Activated naive CD4-positive, alpha-beta T cell treated with anti-CD3 and anti-CD28 coated beads for 36 hours (primary cell): ENCODE results near the gene HNF1B. TPM values are rescaled to one million over a fixed set of nuclear protein-coding genes. Genes with fewer than 3 reads are reported as not detected.

Experiments used
- CTCF ChIA-PET: fragments of 350-600 bp; sonication (Branson Sonifier 250); formaldehyde crosslinking; loops from one replicate; lab custom pipeline; 2021; ENCODE audit warnings: antibody characterized with exemption; lab: Charles Lee
- DNase-seq: peaks from one replicate; pipeline ENCODE4 v3.0.0-alpha.2; 2020
- H3K27ac Mint-ChIP-seq: one replicate; pipeline ENCODE4 v1.8.0; 2021; ENCODE audit warnings: mild to moderate bottlenecking, mixed read lengths
- H3K27me3 Mint-ChIP-seq: one replicate; pipeline ENCODE4 v1.8.0; 2021; ENCODE audit warnings: low read depth, mixed read lengths
- H3K36me3 Mint-ChIP-seq: one replicate; pipeline ENCODE4 v1.8.0; 2021; ENCODE audit warnings: low read depth, mixed read lengths
- H3K4me1 Mint-ChIP-seq: one replicate; pipeline ENCODE4 v1.8.0; 2021; ENCODE audit warnings: low read depth, mixed read lengths
- H3K4me3 Mint-ChIP-seq: one replicate; pipeline ENCODE4 v1.8.0; 2021; ENCODE audit warnings: mild to moderate bottlenecking, moderate library complexity, mixed read lengths
- H3K9me3 Mint-ChIP-seq: one replicate; pipeline ENCODE4 v1.8.0; 2021; ENCODE audit warnings: mixed read lengths
- intact Hi-C: fragments of 100-400 bp; cut with micrococcal nuclease; formaldehyde crosslinking; loops from one replicate; pipeline ENCODE4 v1.15.1; 2023
- total RNA-seq, 2 experiments: library from RNA; stranded (reverse); gene quantifications; one replicate each; pipeline ENCODE4 v1.2.3, GENCODE V29; 2021

HNF1B gene
- total RNA-seq, 2 experiments from 2014 or later: not detected

DNA sequence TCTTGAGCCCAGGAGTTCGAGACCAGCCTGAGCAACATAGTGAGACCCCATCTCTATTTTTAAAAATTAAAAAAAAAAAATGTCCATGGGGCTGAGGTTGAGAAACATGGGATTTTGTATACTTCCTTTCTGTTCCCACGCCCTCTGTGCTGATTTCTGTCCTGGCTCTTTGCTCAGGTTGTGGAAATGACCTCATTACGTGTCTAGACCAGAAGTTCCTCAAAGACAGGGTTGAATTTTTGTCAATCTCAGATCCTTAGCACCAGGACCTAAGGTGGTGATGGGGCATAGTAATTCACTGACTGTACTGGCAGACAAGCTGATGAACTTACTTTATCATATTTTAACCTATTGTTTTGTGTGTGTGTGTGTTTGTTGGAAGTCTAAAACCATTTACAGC lies 11.2 kb upstream of the HNF1B start:
- Mint-ChIP-seq H3K4me1 (peaks cover 2% of the 10 kb centered on the region), H3K9me3 (no peaks in the 10 kb centered on the region), H3K27ac (no peak overlapping the region), H3K27me3 (peaks cover 27% of the 10 kb centered on the region), H3K36me3 (no peaks in the 10 kb centered on the region), H3K4me3 (no peak overlapping the region)
- no peak for DNase-seq
- CTCF ChIA-PET: no interaction called here
- intact Hi-C loops: no loop called here

DNA sequence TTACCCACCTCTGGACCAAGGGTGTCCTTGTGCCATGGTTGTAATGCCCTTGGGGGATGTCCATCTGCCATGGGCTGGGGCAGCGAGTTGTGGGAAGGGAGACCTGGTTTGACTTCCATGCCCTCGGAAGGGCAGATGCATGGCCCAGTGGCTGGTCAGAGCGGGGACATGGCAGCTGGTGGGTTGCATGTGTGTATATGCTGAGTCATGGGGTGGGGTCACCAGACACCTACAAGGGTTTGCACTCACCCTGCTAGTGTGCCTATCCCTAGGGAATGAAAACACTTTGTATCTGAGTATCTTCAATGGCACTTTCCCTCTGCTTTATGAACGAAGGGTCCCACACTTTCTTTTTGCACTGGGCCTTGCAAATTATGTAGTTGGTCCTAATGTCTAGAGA lies 10.6 kb upstream of the HNF1B start:
- H3K4me3 Mint-ChIP-seq: no peak overlapping the region
- no peaks in the 10 kb centered on the region for H3K4me1 Mint-ChIP-seq
- peaks cover 30% of the 10 kb centered on the region for H3K27me3 Mint-ChIP-seq
- H3K27ac Mint-ChIP-seq: no peak overlapping the region
- no peaks in the 10 kb centered on the region for H3K9me3 Mint-ChIP-seq
- H3K36me3 Mint-ChIP-seq: no peaks in the 10 kb centered on the region
- intact Hi-C loops: no loop called here
- CTCF ChIA-PET: no interaction called here
- DNase-seq: no peak

DNA sequence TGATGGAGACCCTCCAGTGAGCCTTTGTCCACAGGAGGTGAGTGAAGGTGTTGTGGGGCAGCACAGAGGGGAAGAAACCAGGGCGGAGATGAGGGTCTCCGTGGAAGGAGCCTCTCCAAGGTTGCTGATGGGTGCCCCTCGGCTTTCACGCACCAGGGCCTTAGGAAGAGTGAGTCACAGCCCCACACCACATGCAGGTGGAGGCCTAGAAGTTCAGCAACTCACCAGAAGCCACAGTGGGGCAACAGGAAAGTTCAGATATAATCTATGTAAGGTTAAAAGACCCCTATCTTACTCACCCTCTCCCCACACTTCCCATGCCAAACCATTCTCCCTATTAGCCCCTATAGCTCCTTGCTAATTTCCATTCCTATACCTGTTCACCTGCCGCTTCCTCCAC lies 9.5 kb upstream of the HNF1B start:
- H3K36me3 Mint-ChIP-seq: no peaks in the 10 kb centered on the region
- no peak overlapping the region for H3K27ac Mint-ChIP-seq
- no peak overlapping the region for H3K4me3 Mint-ChIP-seq
- H3K27me3 Mint-ChIP-seq: peaks cover 20% of the 10 kb centered on the region
- intact Hi-C loops: no loop called here
- CTCF ChIA-PET: interaction anchor here (0.8 kb wide), 1 partner anchor 11 kb away, joined by 3 read pairs; no protein-coding TSS in a partner anchor
- H3K9me3 Mint-ChIP-seq: no peaks in the 10 kb centered on the region
- H3K4me1 Mint-ChIP-seq: no peaks in the 10 kb centered on the region
- no peak for DNase-seq

DNA sequence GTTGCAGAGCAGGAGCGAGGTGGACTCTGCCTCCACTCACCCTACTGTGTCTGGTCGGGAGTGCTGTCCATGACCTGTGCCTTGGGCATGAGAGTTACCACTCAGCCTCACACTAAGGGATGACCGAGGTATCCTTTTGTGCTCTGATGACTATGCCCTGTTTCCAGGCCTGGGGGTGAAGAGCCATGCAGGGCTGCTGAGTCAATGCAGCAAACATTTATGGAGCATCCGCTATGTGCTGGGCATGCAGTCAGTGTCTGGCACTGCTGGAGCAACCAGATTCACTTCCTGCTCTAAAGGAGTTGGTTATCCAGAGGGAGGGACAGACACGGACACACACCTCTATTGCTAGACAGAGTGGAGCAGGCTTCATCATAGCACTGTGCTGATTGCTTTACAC lies 7.6 kb upstream of the HNF1B start:
- Mint-ChIP-seq H3K27ac (no peak overlapping the region), H3K4me3 (no peak overlapping the region)

DNA sequence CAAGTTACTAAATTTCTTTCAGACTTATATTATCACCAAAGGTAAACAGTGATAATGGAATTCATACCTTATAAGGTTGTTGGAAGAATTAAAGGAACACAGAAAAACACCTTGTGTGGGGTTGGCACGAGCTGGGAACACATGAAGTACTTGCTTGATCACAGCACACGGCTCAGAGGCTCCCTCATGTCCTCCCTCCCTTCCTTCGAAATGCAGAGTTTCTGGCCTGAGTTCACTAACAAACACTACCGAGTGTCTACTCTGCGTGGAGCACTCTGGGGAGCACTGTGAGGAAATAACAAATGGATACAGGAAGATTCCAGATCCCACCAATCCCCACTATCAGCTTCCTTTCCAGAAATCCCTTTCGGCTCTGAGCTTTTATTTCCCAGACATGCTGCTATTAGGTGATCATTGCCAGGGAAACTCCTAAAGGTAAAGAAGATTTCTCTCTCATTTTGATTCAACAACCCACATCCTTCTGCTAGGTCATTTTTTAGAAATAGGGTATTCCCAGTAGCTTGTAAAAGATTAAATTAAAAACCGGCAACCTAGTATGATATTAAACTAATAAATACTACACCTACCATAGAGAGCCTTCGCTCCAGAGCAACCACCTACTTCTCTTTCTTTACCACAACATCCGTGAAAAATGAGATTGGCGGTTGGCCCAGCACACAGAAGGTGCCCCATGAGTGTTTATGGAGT lies 6.1 kb upstream of the HNF1B start:
- H3K27me3 Mint-ChIP-seq: peaks cover 31% of the 10 kb centered on the region
- no peaks in the 10 kb centered on the region for H3K36me3 Mint-ChIP-seq
- CTCF ChIA-PET: no interaction called here
- H3K9me3 Mint-ChIP-seq: no peaks in the 10 kb centered on the region
- intact Hi-C loops: no loop called here
- H3K4me3 Mint-ChIP-seq: no peak overlapping the region
- no peaks in the 10 kb centered on the region for H3K4me1 Mint-ChIP-seq
- H3K27ac Mint-ChIP-seq: no peak overlapping the region
- no peak for DNase-seq

More for the DNA sequence above, 7.6 kb upstream of the HNF1B start:
- Mint-ChIP-seq H3K4me1 (no peaks in the 10 kb centered on the region), H3K36me3 (no peaks in the 10 kb centered on the region), H3K9me3 (no peaks in the 10 kb centered on the region), H3K27me3 (peaks cover 19% of the 10 kb centered on the region)
- intact Hi-C loops: no loop called here
- no peak for DNase-seq
- CTCF ChIA-PET: no interaction called here

DNA sequence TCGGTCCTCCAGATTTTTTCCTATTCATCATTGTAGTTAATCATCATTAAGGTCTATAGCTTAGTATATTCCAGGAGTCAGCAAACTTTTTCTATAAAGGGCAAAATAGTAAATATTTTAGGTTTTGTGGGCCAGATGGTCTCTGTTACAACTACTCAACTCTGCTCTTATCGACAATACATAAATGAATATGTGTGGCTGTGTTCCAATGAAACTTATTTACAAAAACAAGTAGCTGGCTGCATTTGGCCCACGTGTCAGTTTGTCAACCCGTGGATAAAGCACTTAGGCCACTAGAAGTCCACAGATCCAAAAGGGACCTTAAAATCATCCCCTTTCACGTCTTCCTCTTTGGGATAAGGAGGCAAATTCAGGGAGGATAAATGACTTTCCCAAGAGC lies 5.4 kb upstream of the HNF1B start:
- Mint-ChIP-seq H3K4me3 (no peak overlapping the region), H3K9me3 (no peaks in the 10 kb centered on the region), H3K27me3 (peaks cover 36% of the 10 kb centered on the region), H3K36me3 (no peaks in the 10 kb centered on the region), H3K27ac (no peak overlapping the region), H3K4me1 (peaks cover 2% of the 10 kb centered on the region)
- CTCF ChIA-PET: no interaction called here
- intact Hi-C loops: no loop called here
- DNase-seq: no peak

DNA sequence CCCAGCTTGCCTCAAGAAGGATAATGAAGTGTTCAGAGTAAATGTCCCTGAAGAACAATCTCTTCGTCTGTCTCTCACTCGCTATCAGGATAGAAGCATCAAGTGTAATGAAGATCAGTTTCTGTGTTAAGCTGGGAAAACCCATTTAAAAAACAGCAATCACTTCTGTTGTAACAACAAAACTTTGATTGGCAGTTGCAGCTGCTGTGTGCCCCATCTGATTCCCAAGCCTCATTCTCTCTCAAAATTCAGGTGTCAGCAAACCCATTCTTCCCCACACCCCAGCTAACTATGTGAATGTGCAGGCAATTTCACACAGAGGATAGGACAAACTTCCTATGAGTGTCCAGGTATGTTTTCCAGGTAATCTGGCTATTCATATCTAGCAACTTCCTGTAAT lies 2.4 kb upstream of the HNF1B start:
- CTCF ChIA-PET: interaction anchor here (1.0 kb wide), 1 partner anchor 46 kb away, joined by 3 read pairs; no protein-coding TSS in a partner anchor
- H3K27me3 Mint-ChIP-seq: peaks cover 55% of the 10 kb centered on the region
- no peak overlapping the region for H3K27ac Mint-ChIP-seq
- intact Hi-C loops: loop anchor here (10.0 kb wide), 1 partner anchor 812 kb away; the partner anchor contains the start of gene LHX1
- DNase-seq: no peak
- peaks cover 17% of the 10 kb centered on the region for H3K4me1 Mint-ChIP-seq
- no peaks in the 10 kb centered on the region for H3K36me3 Mint-ChIP-seq
- H3K4me3 Mint-ChIP-seq: no peak overlapping the region
- no peaks in the 10 kb centered on the region for H3K9me3 Mint-ChIP-seq

DNA sequence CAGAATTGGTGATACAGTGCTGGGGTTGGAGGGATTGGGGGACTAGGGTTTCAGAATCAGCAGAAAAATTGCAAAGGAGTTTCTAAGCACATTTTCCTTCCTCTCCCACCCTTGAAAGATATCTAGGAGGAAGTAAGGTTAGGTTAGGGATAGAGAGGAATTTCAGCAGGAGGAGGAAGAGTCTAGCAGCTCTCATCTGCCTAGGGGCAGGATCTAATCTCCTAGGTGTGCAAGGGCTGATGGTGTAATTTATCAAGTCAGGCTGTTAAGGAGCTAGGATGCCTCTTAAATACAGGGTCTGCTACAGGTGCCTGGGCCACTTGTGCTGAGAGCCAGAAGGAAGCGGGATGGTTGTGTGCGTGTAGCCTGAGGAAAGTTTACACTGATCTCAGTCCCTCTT lies 1.8 kb upstream of the HNF1B start:
- Mint-ChIP-seq H3K27me3 (peaks cover 58% of the 10 kb centered on the region), H3K27ac (no peak overlapping the region), H3K9me3 (no peaks in the 10 kb centered on the region), H3K36me3 (no peaks in the 10 kb centered on the region), H3K4me1 (peaks cover 19% of the 10 kb centered on the region), H3K4me3 (no peak overlapping the region)
- no peak for DNase-seq
- CTCF ChIA-PET: interaction anchor here (1.0 to 1.8 kb wide), 2 partner anchors 24 to 46 kb away, joined by 3 to 9 read pairs; no protein-coding TSS in a partner anchor
- intact Hi-C loops: loop anchor here (10.0 kb wide), 1 partner anchor 812 kb away; the partner anchor contains the start of gene LHX1

DNA sequence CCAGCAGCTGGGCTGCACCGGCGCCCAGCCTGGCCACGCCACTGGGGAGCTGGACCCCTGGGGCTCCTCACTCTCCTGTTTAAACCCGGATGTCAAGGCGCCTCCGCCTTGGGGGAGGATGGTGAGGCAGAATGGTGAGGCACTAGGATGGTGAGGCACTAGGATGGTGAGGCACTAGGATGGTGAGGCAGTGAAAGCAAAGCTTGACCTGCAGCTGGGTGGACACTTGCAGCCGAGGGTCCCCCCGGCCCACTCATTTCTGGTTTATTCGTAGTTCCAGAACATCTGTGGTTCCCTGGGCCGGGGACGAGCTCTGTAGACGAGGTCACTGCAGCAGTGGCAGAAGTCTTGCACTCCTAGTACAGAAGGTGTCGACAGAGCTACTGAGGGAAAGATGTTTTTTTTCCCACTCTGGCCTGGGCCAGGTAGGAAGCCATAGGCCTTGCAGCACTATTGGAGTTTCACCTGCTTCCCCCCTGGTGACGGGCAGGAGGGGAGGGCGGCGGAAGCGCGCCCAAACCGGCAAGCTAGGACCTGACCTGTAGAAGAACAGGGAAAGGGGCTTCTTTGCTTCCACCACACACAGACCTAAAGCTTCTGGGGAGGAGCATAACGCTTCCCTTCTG lies 1.1 kb upstream of the HNF1B start:
- DNase-seq: no peak
- H3K27me3 Mint-ChIP-seq: peaks cover 62% of the 10 kb centered on the region
- H3K4me3 Mint-ChIP-seq: no peak overlapping the region
- intact Hi-C loops: loop anchor here (10.0 kb wide), 1 partner anchor 811 kb away; the partner anchor contains the start of gene LHX1
- no peak overlapping the region for H3K27ac Mint-ChIP-seq
- H3K9me3 Mint-ChIP-seq: no peaks in the 10 kb centered on the region
- H3K36me3 Mint-ChIP-seq: no peaks in the 10 kb centered on the region
- H3K4me1 Mint-ChIP-seq: peaks cover 21% of the 10 kb centered on the region
- CTCF ChIA-PET: interaction anchor here (0.7 to 1.8 kb wide), 2 partner anchors 24 to 42 kb away, joined by 3 to 9 read pairs; no protein-coding TSS in a partner anchor

DNA sequence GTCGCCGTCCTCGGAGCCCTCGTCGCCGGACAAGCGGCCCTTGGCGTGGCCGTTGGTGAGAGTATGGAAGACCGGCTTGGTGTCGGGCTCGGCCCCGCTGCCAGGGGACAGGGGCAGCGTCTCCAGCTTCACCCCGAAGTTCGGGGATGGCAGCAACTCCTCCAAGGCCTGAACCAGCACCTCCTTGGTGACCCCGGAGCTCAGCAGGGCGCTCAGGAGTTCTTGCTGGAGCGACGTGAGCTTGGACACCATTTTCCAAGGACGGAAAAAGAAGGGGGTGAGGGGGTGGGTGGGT lies 279 bp downstream of the HNF1B start:
- Mint-ChIP-seq H3K27me3 (peaks cover 71% of the 10 kb centered on the region), H3K4me3 (peak overlapping the region; percentile 18), H3K9me3 (no peaks in the 10 kb centered on the region), H3K4me1 (peaks cover 21% of the 10 kb centered on the region), H3K36me3 (no peaks in the 10 kb centered on the region), H3K27ac (no peak overlapping the region)
- DNase-seq: no peak
- CTCF ChIA-PET: interaction anchor here (1.8 kb wide), 1 partner anchor 26 kb away, joined by 9 read pairs; no protein-coding TSS in a partner anchor
- intact Hi-C loops: loop anchor here (10.0 kb wide), 1 partner anchor 810 kb away; the partner anchor contains the start of gene LHX1

DNA sequence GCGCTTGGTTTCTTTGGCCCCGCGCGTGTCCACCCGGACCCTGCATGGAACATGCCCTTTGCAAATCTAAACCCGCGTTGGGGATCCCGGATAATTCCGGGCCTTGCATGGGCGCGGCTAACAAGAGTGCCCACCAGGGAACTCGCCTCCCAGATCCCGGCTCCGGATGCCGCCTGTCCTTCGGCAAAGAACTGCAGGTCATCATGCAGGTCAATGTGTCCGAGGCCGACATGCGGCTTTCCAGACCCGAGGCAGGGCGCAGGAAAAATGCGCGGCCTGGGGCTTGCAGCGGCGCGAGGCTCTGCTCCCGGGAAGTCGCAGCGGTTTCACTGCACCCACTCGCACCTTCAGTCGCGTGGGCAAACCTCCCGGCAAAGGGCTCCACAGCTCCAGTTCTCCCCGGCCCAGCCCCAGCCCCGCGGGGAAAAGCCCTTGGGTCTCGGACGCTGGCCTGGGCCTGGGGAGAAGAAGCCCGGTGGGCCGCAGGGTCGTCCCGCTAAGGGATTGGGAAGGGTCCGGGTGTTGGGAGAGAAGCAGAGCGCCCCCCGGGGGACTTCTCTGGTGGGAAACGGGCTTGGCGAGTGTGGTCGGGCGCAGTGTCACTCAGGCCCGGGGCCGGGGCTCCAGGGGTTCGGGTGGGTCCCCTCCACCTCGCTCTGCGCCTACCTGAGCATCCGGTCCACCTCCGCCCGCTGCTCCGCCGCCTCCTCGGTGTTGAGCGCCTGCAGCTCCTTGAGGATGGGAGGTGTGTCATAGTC lies 805 bp downstream of the HNF1B start:
- H3K27me3 Mint-ChIP-seq: peaks cover 76% of the 10 kb centered on the region
- intact Hi-C loops: loop anchor here (10.0 kb wide), 1 partner anchor 809 kb away; the partner anchor contains the start of gene LHX1
- no peak overlapping the region for H3K27ac Mint-ChIP-seq
- H3K9me3 Mint-ChIP-seq: no peaks in the 10 kb centered on the region
- H3K4me1 Mint-ChIP-seq: peaks cover 21% of the 10 kb centered on the region
- DNase-seq: peak; percentile 31
- peak overlapping the region; percentile 18 for H3K4me3 Mint-ChIP-seq
- H3K36me3 Mint-ChIP-seq: no peaks in the 10 kb centered on the region
- CTCF ChIA-PET: no interaction called here

DNA sequence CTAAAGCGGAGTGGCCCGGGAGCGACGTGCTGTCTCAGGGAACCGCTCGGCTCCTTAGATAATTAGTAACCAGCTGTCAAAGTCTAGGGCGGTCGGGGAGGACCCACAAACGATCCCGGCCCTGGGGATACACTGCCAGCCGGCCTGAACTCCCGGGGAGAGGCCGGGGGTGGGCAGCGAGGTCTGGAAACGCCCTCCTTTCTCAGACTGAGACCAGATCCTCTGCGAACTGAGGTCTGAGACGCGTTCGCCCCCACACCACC lies 1.3 kb downstream of the HNF1B start:
- no peak for DNase-seq
- no peaks in the 10 kb centered on the region for H3K9me3 Mint-ChIP-seq
- H3K36me3 Mint-ChIP-seq: no peaks in the 10 kb centered on the region
- peaks cover 21% of the 10 kb centered on the region for H3K4me1 Mint-ChIP-seq
- intact Hi-C loops: loop anchor here (10.0 kb wide), 1 partner anchor 809 kb away; the partner anchor contains the start of gene LHX1
- H3K4me3 Mint-ChIP-seq: no peak overlapping the region
- H3K27ac Mint-ChIP-seq: no peak overlapping the region
- H3K27me3 Mint-ChIP-seq: peaks cover 79% of the 10 kb centered on the region
- CTCF ChIA-PET: no interaction called here
